Skeletal muscle satellite cell (primary cell): ENCODE measurements around the gene IQCM.

Experiments used
- H3K27me3 ChIP-seq: 2 replicates; pipeline ENCODE4 v1.7.0; 2013; ENCODE audit warnings: low read length; ENCODE audit not compliant: control insufficient read depth, insufficient read depth
- H3K36me3 ChIP-seq: 2 replicates; pipeline ENCODE4 v1.7.0; 2013; ENCODE audit warnings: mild to moderate bottlenecking, control low read depth, low read length; ENCODE audit not compliant: insufficient read depth
- H3K4me1 ChIP-seq: 2 replicates; pipeline ENCODE4 v1.7.0; 2013; ENCODE audit warnings: low read length; ENCODE audit not compliant: control insufficient read depth, insufficient read depth
- H3K4me2 ChIP-seq: 2 replicates; pipeline ENCODE4 v1.7.0; 2013; ENCODE audit warnings: mild to moderate bottlenecking, low read length
- H3K4me3 ChIP-seq: 2 replicates; pipeline ENCODE4 v1.7.0; 2013; ENCODE audit warnings: low read length
- H3K9ac ChIP-seq: 2 replicates; pipeline ENCODE4 v1.7.0; 2013; ENCODE audit warnings: mild to moderate bottlenecking, low read depth, low read length, moderate library complexity
- H3K9me3 ChIP-seq: replicated peaks from 2 replicates; pipeline ENCODE4 v1.7.0; 2013; ENCODE audit warnings: mild to moderate bottlenecking, control low read depth, low read length

IQCM gene

DNA sequence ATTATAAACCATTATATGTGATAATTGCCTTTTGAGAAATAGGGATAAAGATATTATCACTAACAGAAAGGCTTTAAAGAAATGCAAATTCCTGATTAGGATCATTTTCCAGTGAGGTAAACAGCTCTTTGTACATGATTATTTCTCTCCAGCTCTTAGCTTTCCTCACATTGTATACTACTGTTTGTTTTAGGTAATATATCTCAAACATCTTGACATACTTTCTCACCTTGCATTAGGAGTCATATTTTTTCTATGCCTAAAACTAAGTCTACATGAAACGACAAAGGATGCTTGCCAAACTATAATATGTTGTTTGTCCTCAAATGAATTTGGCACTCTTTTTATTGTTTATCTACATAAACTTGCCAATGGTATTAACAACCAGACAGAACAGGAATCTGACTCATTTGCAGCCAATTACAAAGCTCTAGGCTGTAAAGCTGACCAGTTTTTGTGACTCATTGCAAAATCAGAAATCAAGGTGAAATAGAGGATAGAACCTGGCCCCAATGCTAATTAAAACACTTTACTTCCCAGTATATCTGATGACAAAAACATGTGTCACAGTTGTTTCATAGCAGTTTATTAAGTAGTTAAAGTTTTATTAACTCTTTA, 107.0 kb downstream of the IQCM start:
- H3K36me3 ChIP-seq = no peaks in the 10 kb centered on the region
- no peak overlapping the region for H3K9ac ChIP-seq
- H3K9me3 ChIP-seq = no peaks in the 10 kb centered on the region
- H3K27me3 ChIP-seq = no peaks in the 10 kb centered on the region
- H3K4me2 ChIP-seq = no peak overlapping the region
- no peak overlapping the region for H3K4me3 ChIP-seq
- peaks cover 10% of the 10 kb centered on the region for H3K4me1 ChIP-seq

GRCh38 chr4:149707862-149708261, 107.8 kb downstream of the IQCM start:
- Histone ChIP-seq H3K4me2 (no peak overlapping the region), H3K9me3 (no peaks in the 10 kb centered on the region), H3K27me3 (no peaks in the 10 kb centered on the region), H3K36me3 (no peaks in the 10 kb centered on the region), H3K4me1 (peaks cover 10% of the 10 kb centered on the region), H3K4me3 (no peak overlapping the region), H3K9ac (no peak overlapping the region)

DNA sequence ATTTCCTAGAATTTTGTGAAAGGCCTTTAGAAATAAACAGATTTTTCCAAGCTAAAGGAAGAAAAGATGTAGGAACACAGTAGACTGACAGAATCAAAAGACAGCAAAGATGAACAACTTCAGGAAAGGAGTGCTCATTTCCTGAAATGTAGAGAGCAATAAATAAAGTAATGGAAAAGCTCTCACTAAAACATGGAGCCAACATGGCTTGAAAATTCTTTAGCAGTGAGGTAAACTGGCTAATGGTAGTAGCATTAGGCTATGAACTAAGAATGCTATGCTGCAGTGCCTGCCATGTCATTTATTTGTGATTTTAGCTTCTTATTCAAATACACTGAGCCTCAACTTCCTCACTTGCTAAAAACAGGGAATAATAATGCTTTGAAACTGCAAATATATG, 108.7 kb downstream of the IQCM start:
- H3K9ac ChIP-seq = no peak overlapping the region
- no peaks in the 10 kb centered on the region for H3K27me3 ChIP-seq
- H3K4me1 ChIP-seq = peaks cover 10% of the 10 kb centered on the region
- H3K36me3 ChIP-seq = no peaks in the 10 kb centered on the region
- H3K4me3 ChIP-seq = no peak overlapping the region
- H3K4me2 ChIP-seq = no peak overlapping the region
- H3K9me3 ChIP-seq = no peaks in the 10 kb centered on the region

DNA sequence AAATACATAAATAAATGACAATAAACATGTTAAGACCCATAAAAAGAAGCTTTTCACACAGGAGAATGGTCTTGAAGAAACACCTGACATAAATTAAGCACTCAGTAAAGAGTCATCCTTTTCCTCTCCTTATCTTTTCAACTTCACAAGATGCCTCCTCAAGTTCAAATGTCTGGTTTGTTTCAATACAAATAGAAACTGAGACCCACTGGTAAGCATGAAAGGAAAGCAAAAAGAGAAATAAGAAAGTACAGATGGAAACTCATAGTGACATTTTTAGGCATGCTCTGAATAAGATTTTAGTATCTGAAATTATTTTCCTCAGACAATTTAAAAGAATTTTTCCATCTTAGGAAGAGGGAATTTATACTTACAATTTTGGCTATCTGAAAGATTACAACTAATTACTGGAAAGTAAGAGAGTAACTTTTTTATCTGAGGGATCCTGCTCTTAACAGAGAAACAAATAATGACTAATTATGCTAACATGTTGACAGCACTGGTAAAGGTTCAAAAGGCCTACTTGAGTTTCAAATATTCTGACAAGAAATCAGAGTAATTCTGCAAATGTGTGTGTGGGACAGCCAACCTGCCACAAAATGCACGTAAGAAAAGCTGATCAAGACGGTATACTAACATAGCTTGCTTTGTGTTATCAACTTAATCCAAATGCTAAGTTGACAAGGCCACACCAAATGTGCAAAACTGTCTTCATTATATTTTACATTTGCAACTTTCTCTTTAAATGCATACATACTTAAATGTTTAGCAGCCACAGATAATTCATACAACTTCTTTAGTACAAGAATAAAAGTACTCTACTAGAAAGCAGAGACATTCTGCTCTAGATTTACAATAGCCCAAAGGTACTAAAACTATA, 113.0 kb downstream of the IQCM start:
- H3K4me1 ChIP-seq = no peaks in the 10 kb centered on the region

DNA sequence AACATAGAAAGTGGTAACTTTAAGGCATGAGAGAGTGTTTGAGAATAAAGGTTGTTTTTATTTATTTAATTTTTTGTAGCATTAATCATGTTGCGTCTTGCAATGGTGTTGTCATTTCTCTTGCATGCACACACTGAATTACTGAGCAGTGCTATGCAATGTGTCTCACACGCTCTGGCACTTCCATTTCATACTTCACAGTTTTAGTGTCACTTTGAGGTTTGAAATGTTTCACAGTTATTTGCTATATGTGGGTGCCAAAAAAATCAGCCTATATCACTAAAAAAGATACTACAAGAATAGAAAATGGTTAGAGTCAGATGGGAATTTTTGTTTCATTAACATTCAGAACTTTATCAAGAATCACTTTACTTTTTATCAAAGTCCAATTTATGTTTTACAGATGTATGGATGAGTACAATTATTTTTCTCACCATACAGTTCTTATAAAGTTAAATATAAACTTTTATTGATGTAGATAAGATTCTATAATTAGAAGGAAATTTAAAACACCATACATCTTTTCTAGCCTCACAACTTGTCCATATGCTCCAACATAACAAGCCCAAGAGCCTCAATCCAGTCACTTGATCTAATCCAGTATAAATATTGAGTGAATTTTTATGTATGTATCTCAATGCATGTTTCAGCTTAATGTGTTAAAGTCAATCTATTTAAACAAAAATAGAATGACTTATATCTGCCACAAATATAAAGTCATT, 114.0 kb downstream of the IQCM start:
- H3K36me3 ChIP-seq = no peaks in the 10 kb centered on the region
- H3K4me1 ChIP-seq = no peaks in the 10 kb centered on the region
- no peaks in the 10 kb centered on the region for H3K27me3 ChIP-seq
- no peaks in the 10 kb centered on the region for H3K9me3 ChIP-seq
- H3K9ac ChIP-seq = no peak overlapping the region
- no peak overlapping the region for H3K4me3 ChIP-seq
- no peak overlapping the region for H3K4me2 ChIP-seq

More for the DNA sequence above, 113.0 kb downstream of the IQCM start:
- no peaks in the 10 kb centered on the region for H3K36me3 ChIP-seq
- H3K4me2 ChIP-seq = no peak overlapping the region
- no peaks in the 10 kb centered on the region for H3K27me3 ChIP-seq
- H3K4me3 ChIP-seq = no peak overlapping the region
- H3K9me3 ChIP-seq = no peaks in the 10 kb centered on the region
- no peak overlapping the region for H3K9ac ChIP-seq

GRCh38 chr4:149700272-149700671, 115.4 kb downstream of the IQCM start:
- H3K4me1 ChIP-seq = no peaks in the 10 kb centered on the region
- no peaks in the 10 kb centered on the region for H3K36me3 ChIP-seq
- no peak overlapping the region for H3K9ac ChIP-seq
- no peak overlapping the region for H3K4me2 ChIP-seq
- no peaks in the 10 kb centered on the region for H3K9me3 ChIP-seq
- no peak overlapping the region for H3K4me3 ChIP-seq
- no peaks in the 10 kb centered on the region for H3K27me3 ChIP-seq

DNA sequence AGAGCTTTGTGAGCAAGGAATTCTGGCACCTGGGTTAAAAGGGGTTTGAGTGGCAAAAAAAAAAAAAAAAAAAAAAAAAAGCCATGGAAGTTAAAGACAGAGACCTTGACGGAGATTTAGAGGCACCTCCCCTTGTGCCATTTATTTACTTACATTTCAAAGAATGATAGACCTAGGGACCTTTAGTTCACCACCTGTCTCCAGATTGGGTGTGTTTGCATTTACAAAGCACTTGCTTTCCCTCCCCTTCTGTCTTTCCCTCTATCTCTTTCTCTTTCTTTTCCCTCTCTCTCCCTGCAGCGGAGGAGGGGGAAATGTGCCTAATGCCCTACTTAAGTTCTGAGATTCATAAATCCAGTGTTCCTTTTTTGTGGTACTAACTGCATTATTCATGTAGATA, 116.0 kb downstream of the IQCM start:
- Histone ChIP-seq H3K4me1 (no peaks in the 10 kb centered on the region), H3K27me3 (no peaks in the 10 kb centered on the region), H3K4me2 (no peak overlapping the region), H3K4me3 (no peak overlapping the region), H3K9ac (no peak overlapping the region), H3K36me3 (no peaks in the 10 kb centered on the region), H3K9me3 (no peaks in the 10 kb centered on the region)

- Histone ChIP-seq H3K9me3 (no peaks in the 10 kb centered on the region), H3K4me2 (no peak overlapping the region), H3K4me3 (no peak overlapping the region), H3K9ac (no peak overlapping the region), H3K36me3 (no peaks in the 10 kb centered on the region), H3K27me3 (no peaks in the 10 kb centered on the region), H3K4me1 (no peaks in the 10 kb centered on the region)
These were observed 124.9 kb downstream of the IQCM start for GRCh38 chr4:149690726-149691125.

DNA sequence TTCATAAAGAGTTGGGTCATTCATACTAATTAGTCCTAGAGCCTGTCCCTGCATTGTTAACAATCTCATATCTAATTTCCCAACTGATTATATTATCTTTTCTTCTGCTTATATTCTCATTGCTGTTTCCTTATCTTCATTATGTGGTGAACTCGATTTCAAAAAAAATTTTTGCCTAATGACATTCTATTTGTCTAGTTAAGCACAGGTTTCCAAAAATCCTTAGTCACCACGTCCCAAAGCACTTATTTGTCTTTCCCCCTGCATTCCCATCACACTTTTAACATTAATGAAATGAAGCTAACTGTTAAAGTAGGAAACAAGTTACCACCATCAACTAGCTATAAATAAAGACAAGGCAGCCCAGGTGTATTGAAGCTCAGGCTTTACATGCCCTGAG, 131.1 kb downstream of the IQCM start:
- no peaks in the 10 kb centered on the region for H3K9me3 ChIP-seq
- H3K4me3 ChIP-seq = no peak overlapping the region
- H3K27me3 ChIP-seq = no peaks in the 10 kb centered on the region
- H3K4me2 ChIP-seq = no peak overlapping the region
- H3K36me3 ChIP-seq = no peaks in the 10 kb centered on the region
- H3K4me1 ChIP-seq = no peaks in the 10 kb centered on the region
- H3K9ac ChIP-seq = no peak overlapping the region

DNA sequence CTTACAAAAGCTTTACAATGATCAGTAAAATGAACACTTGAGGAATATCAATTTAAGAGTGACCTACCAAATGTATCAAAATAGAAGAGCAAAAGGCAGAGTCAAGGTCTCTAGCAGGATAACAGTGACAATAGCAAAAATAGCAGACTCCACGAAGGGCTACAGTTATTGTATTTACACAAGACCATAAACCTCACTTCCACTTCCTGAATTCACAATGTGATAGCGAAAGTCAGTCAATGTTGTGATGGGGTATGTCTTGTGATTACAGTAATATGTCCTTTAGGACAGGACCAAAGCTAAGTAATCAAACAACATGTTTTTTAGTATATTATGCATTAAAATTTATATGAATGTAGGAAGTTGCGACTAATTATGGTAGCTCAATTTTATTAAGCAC, 139.6 kb downstream of the IQCM start:
- Histone ChIP-seq H3K4me1 (no peaks in the 10 kb centered on the region), H3K4me2 (no peak overlapping the region), H3K36me3 (no peaks in the 10 kb centered on the region), H3K9ac (no peak overlapping the region), H3K27me3 (no peaks in the 10 kb centered on the region), H3K4me3 (no peak overlapping the region), H3K9me3 (no peaks in the 10 kb centered on the region)

- Histone ChIP-seq H3K36me3 (no peaks in the 10 kb centered on the region), H3K4me2 (no peak overlapping the region), H3K4me3 (no peak overlapping the region), H3K4me1 (no peaks in the 10 kb centered on the region), H3K9ac (no peak overlapping the region), H3K9me3 (no peaks in the 10 kb centered on the region), H3K27me3 (no peaks in the 10 kb centered on the region)
These were observed 169.9 kb downstream of the IQCM start for GRCh38 chr4:149645790-149646189.
